ENCODE results near the gene OXA1L.
"Not testable (repeated sequence)": the region's sequence is repeated elsewhere in the genome, so short reads cannot be mapped to it uniquely, and the experiment has no call there.

The OXA1L gene

GRCh38 chr14:22766457-22767322 lies at the start of gene OXA1L:
TSS of gene OXA1L (plus strand) at chr14:22766688. CDS start at chr14:22766702, 14 bp downstream.
- DNase-seq (ENCODE audit: low read depth), result peak; percentile 99

- DNase-seq (ENCODE audit: low read depth), result no peak
Observed at GRCh38 chr14:22718091-22718490, 48.4 kb upstream of the OXA1L start.

- no peak for DNase-seq (ENCODE audit: low read depth)
Observed at GRCh38 chr14:22721213-22721612, 45.3 kb upstream of the OXA1L start.

GRCh38 chr14:22723815-22724214 lies 42.7 kb upstream of the OXA1L start:
- DNase-seq (ENCODE audit: low read depth), result no peak

GRCh38 chr14:22724847-22725246 lies 41.6 kb upstream of the OXA1L start:
- DNase-seq (ENCODE audit: low read depth), result not testable (repeated sequence)

- DNase-seq (ENCODE audit: low read depth), result not testable (repeated sequence)
Observed at GRCh38 chr14:22725374-22725773, 41.1 kb upstream of the OXA1L start.

- no peak for DNase-seq (ENCODE audit: low read depth)
Observed at GRCh38 chr14:22726012-22726411, 40.5 kb upstream of the OXA1L start.

GRCh38 chr14:22732062-22732461 lies 34.4 kb upstream of the OXA1L start:
- DNase-seq (ENCODE audit: low read depth), result not testable (repeated sequence)

- no peak for DNase-seq (ENCODE audit: low read depth)
Observed at GRCh38 chr14:22733829-22734228, 32.7 kb upstream of the OXA1L start.

- no peak for DNase-seq (ENCODE audit: low read depth)
Observed at GRCh38 chr14:22735096-22735495, 31.4 kb upstream of the OXA1L start.

- DNase-seq (ENCODE audit: low read depth), result not testable (repeated sequence)
Observed at GRCh38 chr14:22736384-22736783, 30.1 kb upstream of the OXA1L start.

GRCh38 chr14:22737052-22737451 lies 29.4 kb upstream of the OXA1L start:
- DNase-seq (ENCODE audit: low read depth), result no peak

- no peak for DNase-seq (ENCODE audit: low read depth)
Observed at GRCh38 chr14:22739423-22739822, 27.1 kb upstream of the OXA1L start.

- no peak for DNase-seq (ENCODE audit: low read depth)
Observed at GRCh38 chr14:22740020-22740419, 26.5 kb upstream of the OXA1L start.

- no peak for DNase-seq (ENCODE audit: low read depth)
Observed at GRCh38 chr14:22747769-22748168, 18.7 kb upstream of the OXA1L start.

GRCh38 chr14:22748206-22748605 lies 18.3 kb upstream of the OXA1L start:
- DNase-seq (ENCODE audit: low read depth), result no peak

- no peak for DNase-seq (ENCODE audit: low read depth)
Observed at GRCh38 chr14:22748631-22749068, 17.8 kb upstream of the OXA1L start.

- DNase-seq (ENCODE audit: low read depth), result no peak
Observed at GRCh38 chr14:22752422-22752821, 14.1 kb upstream of the OXA1L start.

GRCh38 chr14:22753586-22753985 lies 12.9 kb upstream of the OXA1L start:
- no peak for DNase-seq (ENCODE audit: low read depth)

- not testable (repeated sequence) for DNase-seq (ENCODE audit: low read depth)
Observed at GRCh38 chr14:22757972-22758650, 8.4 kb upstream of the OXA1L start.

- DNase-seq (ENCODE audit: low read depth), result no peak
Observed at GRCh38 chr14:22761734-22762133, 4.8 kb upstream of the OXA1L start.

GRCh38 chr14:22764382-22764781 lies 2.1 kb upstream of the OXA1L start:
- DNase-seq (ENCODE audit: low read depth), result no peak

- no peak for DNase-seq (ENCODE audit: low read depth)
Observed at GRCh38 chr14:22767323-22767589, 768 bp downstream of the OXA1L start.

- no peak for DNase-seq (ENCODE audit: low read depth)
Observed at GRCh38 chr14:22768947-22769346, 2.5 kb downstream of the OXA1L start.

Data from EH (cell line).